AG08396 (cell line): ENCODE data around the gene ANKRD33.

Experiments
- DNase-seq: peaks from one replicate; pipeline ENCODE4 v3.0.0; 2012; ENCODE audit warnings: low spot score, mixed read lengths

Gene ANKRD33

DNA sequence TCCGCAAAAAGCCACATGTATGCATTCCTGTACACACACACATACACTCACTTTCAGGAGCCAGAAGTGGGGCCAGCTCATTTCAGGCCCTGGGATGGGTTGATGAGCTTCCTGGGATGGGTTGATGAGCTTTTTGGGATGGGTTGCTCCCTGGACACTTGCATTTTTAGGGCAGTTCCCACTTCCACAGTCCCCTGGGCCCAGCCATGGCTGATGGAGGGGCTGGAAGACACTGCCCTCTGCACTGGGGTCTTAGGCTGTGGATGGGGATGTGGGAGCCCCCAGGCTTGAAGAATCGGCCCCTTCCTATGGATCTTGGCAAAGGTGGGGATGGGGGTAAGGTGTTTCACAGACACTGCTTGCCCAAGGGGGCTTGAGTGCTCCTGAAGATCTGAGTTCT is 32.1 kb downstream of the ANKRD33 start:
- DNase-seq: no peak

DNA sequence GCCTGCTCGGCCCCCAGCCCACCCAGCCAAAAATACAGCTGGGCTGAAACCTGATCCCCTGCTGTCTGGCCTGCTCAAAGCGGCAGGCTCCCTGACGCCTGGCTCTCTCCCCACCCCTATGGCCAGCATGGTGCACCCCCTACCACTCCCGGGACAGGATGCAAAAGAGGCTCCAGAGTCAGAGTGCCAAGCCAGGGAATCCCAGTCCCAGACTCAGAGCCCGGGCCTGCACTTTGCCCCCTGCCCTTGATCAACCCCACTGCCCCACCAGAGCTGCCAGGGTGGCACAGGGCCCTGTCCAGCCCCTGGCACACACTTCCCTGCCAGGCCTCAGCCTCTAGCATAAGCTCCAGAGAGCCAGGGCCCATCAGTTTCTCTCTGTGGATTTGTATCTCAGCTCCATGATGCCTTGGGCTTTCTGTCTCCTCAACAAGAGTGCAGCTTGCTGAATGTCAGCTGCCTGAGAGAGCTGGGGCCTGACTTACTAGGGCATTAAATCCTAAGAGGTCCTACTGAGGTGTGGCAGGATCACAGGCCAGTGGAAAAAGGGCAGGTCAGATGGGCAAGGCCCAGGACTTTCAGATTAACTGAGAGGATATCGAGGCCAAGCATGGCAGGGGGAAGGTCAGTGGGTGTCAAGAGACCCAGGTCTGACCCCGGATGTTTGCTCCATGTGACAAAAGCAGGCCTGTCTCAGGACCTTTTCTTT is 33.3 kb downstream of the ANKRD33 start:
- DNase-seq: no peak

GRCh38 chr12:51922146-51922545 is 34.2 kb downstream of the ANKRD33 start:
- DNase-seq: no peak

DNA sequence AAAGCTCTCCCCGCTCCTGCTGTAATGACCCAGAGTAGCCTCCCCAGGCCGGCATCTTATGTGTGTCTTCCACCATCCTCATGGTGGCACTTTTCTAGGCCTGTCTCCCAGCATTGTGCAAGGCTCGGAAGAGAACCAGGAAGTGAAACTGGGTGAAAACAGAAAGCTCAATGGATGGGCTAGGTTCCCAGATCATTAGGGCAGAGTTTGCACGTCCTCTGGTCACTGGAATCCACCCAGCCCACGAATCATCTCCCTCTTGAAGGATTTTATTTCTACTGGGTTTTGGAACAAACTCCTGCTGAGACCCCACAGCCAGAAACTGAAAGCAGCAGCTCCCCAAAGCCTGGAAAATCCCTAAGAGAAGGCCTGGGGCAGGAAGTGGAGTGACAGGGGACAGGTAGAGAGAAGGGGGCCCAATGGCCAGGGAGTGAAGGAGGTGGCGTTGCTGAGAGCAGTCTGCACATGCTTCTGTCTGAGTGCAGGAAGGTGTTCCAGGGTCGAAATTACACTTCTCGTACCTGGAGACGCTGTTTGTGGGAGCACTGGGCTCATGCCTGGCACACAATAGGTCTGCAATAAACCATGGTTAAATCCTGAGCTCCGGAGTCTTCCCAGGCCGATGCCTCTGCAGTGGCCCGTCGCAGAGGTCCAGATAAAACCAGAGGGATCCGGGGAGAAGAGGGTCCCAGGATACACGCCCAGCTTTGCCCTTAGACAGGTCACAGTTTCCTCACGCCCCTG is 35.0 kb downstream of the ANKRD33 start:
- DNase-seq: peak; percentile 49

DNA sequence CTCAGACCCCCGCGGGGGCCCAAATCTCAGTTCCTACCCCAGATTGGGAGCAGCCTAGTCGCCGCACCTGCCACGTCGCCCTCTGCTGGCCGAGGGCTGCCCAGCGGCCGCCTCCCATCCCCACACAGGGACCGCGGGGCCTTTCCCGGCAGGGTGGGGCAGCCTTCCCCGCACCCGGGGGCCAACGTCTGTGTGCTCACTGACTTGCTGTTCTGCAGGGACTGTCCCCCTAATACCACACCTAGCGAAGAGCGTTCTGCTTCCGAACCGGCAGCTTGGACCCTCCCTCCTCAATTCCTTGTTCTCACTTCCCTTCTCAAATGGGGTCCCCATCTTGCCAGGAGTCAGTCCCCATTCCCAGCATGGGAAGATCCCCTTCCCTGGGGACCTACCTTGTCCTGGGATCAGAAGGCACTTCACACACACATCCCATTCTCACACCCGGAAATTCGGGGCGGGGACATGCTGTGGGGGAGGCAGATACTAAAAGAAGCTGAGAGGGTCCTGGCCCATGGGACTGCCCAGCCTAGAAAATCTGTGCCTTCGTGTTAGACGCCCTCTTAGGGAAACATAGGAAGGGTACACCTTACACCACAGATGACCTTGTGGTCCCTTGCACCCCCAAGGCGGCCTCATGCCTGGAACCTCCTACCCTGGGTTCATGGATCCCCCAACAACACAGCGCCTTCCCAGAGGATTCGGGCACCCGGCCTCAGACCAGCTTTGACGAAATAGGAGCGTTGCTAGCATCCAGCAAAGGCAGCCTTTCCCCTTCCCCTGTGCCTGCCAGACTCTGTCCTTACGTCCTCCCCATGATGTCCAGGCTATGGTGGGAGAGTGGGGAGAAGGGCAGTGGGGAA is 35.8 kb downstream of the ANKRD33 start:
- DNase-seq: peak; percentile 70

GRCh38 chr12:51924551-51925319 is 36.8 kb downstream of the ANKRD33 start:
- DNase-seq: no peak

DNA sequence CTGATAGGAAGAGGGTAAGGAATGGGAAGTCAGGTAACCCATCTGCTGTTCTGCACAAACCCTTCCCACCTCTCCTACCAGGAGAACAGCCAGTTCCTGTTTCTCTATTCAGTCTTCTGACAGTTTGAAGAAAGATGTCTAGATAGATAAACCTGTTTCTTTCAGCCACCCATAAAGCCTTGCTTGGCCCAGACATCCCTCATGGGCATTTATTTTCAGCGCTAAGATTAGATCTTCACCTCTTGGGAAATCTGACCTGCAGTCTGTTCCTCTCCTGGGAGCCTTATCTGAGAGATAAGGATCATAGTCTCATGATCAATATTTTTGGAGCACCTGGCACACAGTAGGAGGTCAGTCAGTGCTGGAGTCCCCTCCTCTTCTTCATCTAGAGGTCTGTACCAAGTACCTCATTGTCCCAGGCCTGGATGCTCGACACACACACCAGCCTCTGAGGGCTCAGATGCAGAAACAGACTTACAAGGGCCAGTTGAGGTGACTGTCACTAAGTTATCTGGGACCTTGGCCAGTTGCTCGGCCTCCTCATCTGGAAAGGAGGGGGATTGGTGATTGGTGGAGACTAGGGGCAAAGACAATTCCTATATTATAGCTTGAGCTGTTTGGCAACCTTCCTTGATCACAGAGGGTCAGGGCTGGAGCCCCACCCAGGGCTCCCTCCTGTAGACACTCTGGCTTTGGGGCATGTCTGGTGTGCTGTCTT is 37.6 kb downstream of the ANKRD33 start:
- no peak for DNase-seq

DNA sequence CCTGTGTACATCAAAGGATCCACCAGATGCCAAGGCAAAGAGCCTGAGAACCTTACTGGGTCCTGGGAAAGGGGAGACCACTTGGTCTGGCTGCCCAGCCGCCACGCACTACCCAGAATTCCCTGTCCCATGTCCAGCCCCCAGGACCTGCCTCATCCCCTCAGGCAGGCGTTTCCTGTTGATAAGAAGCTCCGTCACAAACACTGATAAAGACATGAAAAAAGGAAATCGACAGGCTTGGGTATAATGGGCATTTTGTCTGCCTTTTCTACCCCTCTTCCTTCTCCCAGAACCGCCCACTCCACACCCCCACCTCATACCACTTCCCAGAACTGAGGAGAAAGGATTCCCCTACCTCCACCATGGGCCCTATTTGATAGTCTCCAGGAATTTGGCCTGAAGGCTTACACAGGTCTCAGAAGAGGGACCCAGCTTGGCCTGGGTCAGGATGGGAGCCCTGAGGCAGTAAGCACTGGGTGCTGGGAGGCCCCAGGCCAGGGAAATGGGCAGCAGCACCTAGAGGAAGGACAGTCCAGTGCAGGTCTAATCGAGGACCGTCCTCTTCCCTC is 38.2 kb downstream of the ANKRD33 start:
- no peak for DNase-seq

- peak; percentile 29 for DNase-seq
These were observed 38.8 kb downstream of the ANKRD33 start for GRCh38 chr12:51926718-51927117.

DNA sequence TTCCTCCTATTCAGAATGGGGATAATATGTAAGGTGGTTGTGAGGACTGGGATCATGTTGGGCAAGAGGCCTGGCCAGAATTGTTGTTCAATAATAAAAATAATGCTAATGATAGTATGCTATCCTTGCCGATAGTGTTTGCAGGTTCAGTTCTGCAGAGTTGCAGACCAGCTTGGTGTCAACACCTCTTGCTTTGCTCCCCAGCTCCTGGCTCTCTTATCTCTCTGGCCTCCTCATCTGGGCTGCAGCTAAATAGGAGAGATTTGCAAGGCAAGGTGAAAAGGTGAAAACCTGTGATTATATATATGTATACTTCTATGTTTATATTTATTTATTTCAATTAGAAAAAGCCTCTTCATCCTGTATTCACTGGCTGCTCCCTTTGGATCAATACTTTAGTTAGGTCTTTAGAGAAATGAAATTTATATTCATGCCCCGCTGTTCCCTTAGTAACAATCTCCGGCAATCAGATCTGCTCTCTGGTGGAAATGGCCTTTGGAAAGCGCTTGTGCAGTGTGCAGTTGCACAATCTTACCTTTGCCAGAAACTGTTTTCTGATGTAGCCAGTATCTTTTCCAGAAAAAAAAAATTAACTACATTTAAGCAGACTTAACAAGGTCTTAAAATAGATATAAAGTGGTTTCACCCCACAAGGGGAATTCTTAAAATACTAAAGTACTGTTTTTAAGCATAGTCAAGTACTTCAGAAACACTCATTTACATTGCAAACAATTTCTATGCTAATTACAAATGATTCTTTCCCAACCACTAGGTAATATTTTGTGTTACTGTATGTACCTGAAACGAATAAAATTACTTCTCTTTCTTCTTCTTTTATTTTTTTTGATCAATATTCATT is 44.5 kb downstream of the ANKRD33 start:
- DNase-seq: no peak

- DNase-seq: no peak
These were observed 46.2 kb downstream of the ANKRD33 start for GRCh38 chr12:51934080-51934479.

GRCh38 chr12:51937926-51938325 is 50.0 kb downstream of the ANKRD33 start:
- no peak for DNase-seq

- no peak for DNase-seq
These were observed 50.8 kb downstream of the ANKRD33 start for GRCh38 chr12:51938726-51939125.

DNA sequence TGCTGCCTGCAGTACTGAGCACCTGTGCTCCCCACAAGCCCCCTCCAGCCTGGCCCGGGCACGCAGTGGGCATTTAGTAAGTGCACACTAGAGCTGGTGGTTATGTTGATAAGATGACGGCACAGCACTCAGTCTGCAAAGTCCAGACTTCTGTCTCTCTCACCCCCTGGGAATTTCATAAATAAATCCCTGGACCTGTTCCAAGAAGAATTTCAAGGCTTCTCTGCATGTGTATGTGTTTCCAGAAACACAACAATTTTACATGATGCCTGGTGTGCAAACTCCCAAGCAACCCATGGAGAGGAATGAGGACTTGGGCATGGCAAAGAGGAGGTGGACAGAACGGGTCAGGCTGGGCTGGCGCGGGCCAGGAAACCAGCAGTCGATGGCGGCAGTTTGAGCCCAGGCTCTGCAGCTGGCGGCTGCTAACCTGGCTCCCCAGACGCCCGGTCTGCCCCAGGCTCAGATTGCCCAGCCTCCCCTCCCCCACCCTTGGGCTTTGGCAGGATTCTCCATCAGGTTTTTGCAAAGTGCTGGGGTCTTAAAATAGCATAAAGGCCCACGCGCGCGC is 53.2 kb downstream of the ANKRD33 start:
- DNase-seq: peak; percentile 37
